Body of pancreas (tissue), 4 donors: ENCODE results near the gene PUM2. TPM values are rescaled to one million over a fixed set of nuclear protein-coding genes. Genes with fewer than 3 reads are reported as not detected.

Experiments
- ATAC-seq: fragments of 150-250 bp; one replicate; pipeline ENCODE4 v1.9.1; 2016
- DNase-seq, 4 donors: peaks; one replicate each; pipeline ENCODE4 v3.0.0-alpha.2; 2019
- H3K27ac ChIP-seq, 4 donors: fragments of 200-600 bp; sonication (generic); 1 replicate in 3 of 4; 2 replicates in 1 of 4; pipeline versions ENCODE4 v1.5.1 to v1.6.1; 2016 to 2019; ENCODE audit warnings: mild to moderate bottlenecking in 1 of 4, mixed read lengths in 1 of 4, moderate library complexity in 1 of 4
- H3K27me3 ChIP-seq, 2 donors: fragments of 200-600 bp; sonication (generic); one replicate each; pipeline ENCODE4 v1.6.0; 2016; ENCODE audit warnings: mild to moderate bottlenecking in 1 of 2
- H3K36me3 ChIP-seq, 2 donors: fragments of 200-600 bp; sonication (generic); replicated peaks in 1 of 2; 2 replicates each; pipeline ENCODE4 v1.5.1; 2016; ENCODE audit warnings: low read depth in 2 of 2; ENCODE audit not compliant: insufficient read depth in 1 of 2
- H3K4me1 ChIP-seq: fragments of 200-600 bp; sonication (generic); one replicate; pipeline ENCODE4 v1.6.0; 2016
- H3K4me3 ChIP-seq, 2 donors: fragments of 200-600 bp; sonication (generic); 1 replicate in 1 of 2; 2 replicates in 1 of 2; pipeline ENCODE4 v1.5.1; 2016 to 2019
- H3K9me3 ChIP-seq, 3 donors: fragments of 200-600 bp; sonication (generic); 1 replicate in 2 of 3; 2 replicates in 1 of 3; pipeline ENCODE4 v1.5.1; 2016
- CTCF ChIP-seq, 7 experiments: fragments of 450-650 bp in 4 of 7; fragments of 200-600 bp in 3 of 7; sonication (generic) in 3 of 7; IDR thresholded peaks; one replicate each; pipeline ENCODE4 v1.5.1; 2016 to 2019; ENCODE audit warnings: antibody characterized with exemption in 7 of 7
- POLR2A ChIP-seq, 3 donors: fragments of 450-650 bp; IDR thresholded peaks; one replicate each; pipeline ENCODE4 v1.6.1; 2016; ENCODE audit warnings: antibody characterized with exemption in 3 of 3, mild to moderate bottlenecking in 2 of 3
- WGBS, 2 donors: methylation state at CpG; one replicate each; pipeline ENCODE4 v1.1.5; 2017; 5-methylcytosine and 5-hydroxymethylcytosine counted together
- intact Hi-C: fragments of 100-400 bp; cut with DNase I; formaldehyde crosslinking; loops from one replicate; pipeline ENCODE4 v1.15.1; 2023
- small RNA-seq: library from RNA; depleted of rRNA; stranded (forward); fragments of <200 nt; gene quantifications from one replicate; pipeline ENCODE3, GENCODE V24; 2016
- total RNA-seq, 2 donors: library from RNA; depleted of rRNA; stranded (reverse); fragments of >200 nt; gene quantifications; one replicate each; pipeline ENCODE4 v1.1.0, GENCODE V29; 2016

Gene PUM2
- total RNA-seq, 2 donors from 2014 or later: 25.7 to 43.3 TPM

GRCh38 chr2:20198796-20199632, 151.6 kb downstream of the PUM2 start:
- H3K9me3 ChIP-seq: no peaks in the 10 kb centered on the region
- no peak overlapping the region for H3K27ac ChIP-seq
- intact Hi-C loops: no loop called here
- H3K4me3 ChIP-seq: no peak overlapping the region
- H3K36me3 ChIP-seq: no peaks in the 10 kb centered on the region
- no peaks in the 10 kb centered on the region for H3K27me3 ChIP-seq
- TF ChIP-seq POLR2A (IDR thresholded peaks at IDR 0.05): no peak
- TF ChIP-seq CTCF (IDR thresholded peaks at IDR 0.05): no peak
- ATAC-seq (no peak), DNase-seq (no peak)
- H3K4me1 ChIP-seq: peaks cover 22% of the 10 kb centered on the region
- WGBS, 2 donors: 89 to 93% methylated on average over 14 of the region's 14 CpGs

Small RNA genes lying within 50 kb of the gene (small RNA-seq; reads per million reads assigned to genes)
- gene RNU7-113P: not detected

Other genes with a start within 250 kb of the PUM2 start
- 10 to 100 TPM; 24.7 to 53.2 TPM for gene SDC1, start 125.7 kb downstream of the PUM2 start, total RNA-seq
- 100 to 1,000 TPM; 376 to 784 TPM for gene RHOB, start 96.2 kb upstream of the PUM2 start, total RNA-seq